GM10266 (cell line): ENCODE data around the gene JOSD1.

ENCODE experiments used
- DNase-seq: peaks from one replicate; pipeline ENCODE4 v3.0.0; 2012; ENCODE audit errors: extremely low spot score
- TF ChIP-seq, protein P1 (sequence below): IDR thresholded peaks from 2 replicates; pipeline ENCODE4 v1.5.1; 2012; ENCODE audit warnings: mild to moderate bottlenecking, low read depth; ENCODE audit not compliant: control insufficient read depth, insufficient read depth; ENCODE audit errors: missing control alignments

The JOSD1 gene

DNA sequence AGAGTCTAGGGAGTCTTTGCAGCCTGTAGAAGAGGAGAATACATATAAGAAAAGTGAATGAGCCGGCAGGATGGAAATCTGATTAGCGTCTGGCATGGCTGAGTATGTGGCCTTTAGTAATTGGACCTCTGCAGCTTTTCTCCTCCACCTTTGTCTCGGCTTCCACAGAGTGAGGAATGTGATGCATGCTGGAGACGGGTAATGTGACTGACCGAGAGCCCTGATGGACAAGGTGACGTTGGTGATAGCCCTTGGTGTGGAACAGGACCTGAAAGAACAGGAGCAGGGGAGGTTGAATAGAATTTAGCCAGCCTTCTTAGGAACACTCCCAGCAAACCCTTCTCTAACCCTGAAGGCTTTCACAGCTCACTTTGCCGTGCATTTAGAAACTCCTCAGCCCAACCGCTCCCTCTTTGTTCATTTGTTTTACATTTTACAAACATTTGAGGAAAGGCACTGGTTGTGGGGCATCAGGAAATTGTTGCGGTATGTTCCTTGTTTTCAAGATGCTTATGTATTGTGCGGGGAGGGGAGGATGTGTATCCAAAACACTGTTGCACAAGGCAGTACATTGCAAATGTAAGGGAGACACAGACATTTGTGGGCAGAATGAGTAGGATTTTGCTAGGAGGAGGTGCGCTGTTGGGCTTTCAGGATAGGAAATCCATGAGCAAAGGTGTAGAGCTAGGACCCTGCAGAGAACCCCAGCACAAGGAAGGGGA, 11.9 kb upstream of the JOSD1 start:
- TF ChIP-seq, protein P1, sequence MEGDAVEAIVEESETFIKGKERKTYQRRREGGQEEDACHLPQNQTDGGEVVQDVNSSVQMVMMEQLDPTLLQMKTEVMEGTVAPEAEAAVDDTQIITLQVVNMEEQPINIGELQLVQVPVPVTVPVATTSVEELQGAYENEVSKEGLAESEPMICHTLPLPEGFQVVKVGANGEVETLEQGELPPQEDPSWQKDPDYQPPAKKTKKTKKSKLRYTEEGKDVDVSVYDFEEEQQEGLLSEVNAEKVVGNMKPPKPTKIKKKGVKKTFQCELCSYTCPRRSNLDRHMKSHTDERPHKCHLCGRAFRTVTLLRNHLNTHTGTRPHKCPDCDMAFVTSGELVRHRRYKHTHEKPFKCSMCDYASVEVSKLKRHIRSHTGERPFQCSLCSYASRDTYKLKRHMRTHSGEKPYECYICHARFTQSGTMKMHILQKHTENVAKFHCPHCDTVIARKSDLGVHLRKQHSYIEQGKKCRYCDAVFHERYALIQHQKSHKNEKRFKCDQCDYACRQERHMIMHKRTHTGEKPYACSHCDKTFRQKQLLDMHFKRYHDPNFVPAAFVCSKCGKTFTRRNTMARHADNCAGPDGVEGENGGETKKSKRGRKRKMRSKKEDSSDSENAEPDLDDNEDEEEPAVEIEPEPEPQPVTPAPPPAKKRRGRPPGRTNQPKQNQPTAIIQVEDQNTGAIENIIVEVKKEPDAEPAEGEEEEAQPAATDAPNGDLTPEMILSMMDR: no peak
- no peak for DNase-seq

DNA sequence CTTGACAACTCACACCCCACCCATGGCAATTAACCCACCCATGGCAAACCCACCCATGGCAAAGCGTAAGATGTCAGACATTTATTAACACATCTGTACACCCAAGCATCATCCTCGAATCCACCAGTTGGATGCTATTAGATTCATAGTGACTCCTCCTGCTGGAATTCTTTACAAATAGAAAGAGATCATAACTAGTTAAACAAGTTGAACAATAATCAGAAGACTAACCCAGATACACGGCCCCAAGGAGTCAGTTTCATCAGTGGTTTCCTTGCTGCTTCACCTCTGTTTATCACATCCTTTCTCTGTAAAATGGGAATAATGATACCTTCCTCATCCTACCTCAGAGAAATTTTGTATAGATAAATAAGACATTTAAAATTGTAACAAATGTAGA, 10.1 kb upstream of the JOSD1 start:
- TF ChIP-seq, protein P1: no peak
- DNase-seq: no peak

DNA sequence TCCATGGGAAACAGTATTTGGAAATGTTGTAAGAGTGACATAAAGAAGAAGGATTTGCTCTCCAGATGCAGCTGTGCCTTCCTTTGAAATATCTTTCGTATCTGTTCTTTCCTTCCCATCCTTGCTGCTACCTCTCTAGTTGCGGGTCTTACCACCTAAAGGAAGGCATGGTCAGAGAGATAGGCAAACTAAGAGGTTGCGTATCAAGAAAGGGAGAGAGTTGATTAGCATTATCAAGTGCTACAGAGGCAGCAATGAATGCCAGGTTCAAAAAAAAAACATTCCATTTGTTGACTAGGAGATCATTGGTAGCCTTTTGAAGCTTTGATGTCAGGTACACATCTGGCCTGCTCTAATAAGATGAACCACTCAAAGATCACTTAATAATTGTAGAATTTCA, 9.6 kb upstream of the JOSD1 start:
- no peak for DNase-seq
- TF ChIP-seq, protein P1: no peak

DNA sequence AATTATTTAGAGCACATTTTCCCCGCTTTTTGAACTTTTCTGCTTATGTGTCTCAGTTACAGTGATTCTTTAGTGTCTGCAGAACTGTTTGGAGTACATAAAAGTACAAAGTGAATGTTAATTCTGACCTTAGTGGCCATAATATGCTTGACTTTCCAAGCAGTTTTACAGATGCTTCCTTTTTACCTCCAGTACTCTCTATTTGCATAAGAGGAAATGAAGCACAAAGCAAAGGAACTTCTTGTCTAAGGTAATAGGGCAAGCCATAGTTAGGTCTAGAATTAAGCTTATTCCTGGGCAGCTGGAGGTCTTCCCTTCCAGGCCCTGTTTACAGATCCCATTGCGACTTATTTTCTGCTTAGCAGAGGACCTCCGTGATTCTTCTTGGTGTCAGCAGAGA, 8.6 kb upstream of the JOSD1 start:
- DNase-seq: no peak
- TF ChIP-seq, protein P1: no peak

DNA sequence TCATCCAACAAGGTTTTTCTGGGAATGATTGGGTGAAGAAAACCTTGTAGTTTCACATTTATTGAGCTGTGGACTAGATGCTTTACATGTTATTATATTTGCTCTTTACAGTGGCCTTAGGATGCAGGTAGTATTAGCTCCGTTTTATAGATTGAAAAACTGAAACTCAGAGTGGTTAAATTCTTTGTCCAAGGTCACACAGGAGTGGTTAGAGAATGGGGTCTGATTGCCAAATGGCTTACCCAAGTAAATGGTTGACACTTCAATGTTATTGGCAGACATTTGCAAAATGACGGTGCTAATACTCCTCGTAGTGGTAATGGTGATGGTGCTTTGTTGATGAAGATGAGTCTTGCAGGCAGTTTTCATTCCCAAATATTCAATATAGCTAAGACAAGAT, 7.2 kb upstream of the JOSD1 start:
- DNase-seq: no peak
- TF ChIP-seq, protein P1: no peak

DNA sequence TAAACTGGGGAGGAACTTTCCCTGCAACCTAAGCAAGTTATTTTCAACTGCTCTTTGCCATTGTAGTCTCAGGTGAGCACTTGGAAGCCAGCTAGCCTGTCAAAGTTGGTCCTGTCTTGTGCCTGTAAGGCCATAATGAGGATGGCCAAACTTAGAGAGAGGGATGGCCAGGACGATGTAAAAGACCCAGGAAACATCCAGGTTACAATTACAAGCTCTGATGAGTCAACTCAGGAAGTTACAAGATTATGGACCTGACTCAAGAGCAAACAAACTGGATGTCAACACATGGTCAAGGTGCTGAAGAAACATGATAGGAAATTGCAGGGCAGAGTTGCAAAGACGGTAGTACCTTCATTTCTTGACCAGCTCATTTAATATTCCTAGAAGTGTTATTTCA, 6.6 kb upstream of the JOSD1 start:
- TF ChIP-seq, protein P1: no peak
- DNase-seq: no peak

DNA sequence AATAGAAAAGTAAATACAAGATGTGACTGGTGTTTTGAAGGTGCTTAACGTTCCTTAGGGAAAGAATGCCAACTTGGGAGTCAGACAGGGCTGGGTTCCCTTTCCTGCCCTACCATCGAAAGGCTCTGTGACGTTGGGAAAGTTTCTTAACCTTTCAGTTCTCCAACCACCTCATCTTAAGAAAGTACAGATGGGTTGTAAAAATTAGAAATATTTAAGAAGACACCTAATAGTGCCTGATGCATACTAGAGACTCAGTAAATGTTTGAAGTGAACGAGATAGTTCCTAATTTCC, 6.1 kb upstream of the JOSD1 start:
- TF ChIP-seq, protein P1: no peak
- no peak for DNase-seq
